Activated CD8-positive, alpha-beta memory T cell treated with anti-CD3 and anti-CD28 coated beads, Interleukin-2, amount 50 U/mL, for 24 hours (primary cell): Measurements from ENCODE around the gene BCDIN3D.

Experiments
- DNase-seq: peaks from one replicate; pipeline ENCODE4 v3.0.0-alpha.2; 2020; ENCODE audit errors: extremely low read depth

The BCDIN3D gene

DNA sequence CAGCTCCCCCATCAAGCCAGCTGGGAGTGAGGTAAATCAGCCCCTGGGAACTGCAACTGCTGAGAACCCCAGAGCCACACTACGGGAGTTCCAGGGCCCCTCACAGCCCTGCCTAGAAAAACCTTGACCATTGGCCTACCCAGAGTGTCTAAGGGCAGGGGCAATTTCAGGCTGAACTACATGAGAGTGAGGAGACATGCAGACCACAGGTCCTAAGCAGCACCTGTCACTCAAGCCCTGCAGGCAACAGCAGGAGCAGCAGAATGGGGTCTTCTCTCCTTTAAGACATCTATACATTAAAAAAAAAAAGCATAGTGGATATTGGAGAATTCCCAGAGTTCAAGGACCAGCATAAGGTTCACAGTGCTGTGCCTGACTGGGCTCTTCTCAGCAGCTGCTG lies 19.6 kb downstream of the BCDIN3D start:
- no peak for DNase-seq

DNA sequence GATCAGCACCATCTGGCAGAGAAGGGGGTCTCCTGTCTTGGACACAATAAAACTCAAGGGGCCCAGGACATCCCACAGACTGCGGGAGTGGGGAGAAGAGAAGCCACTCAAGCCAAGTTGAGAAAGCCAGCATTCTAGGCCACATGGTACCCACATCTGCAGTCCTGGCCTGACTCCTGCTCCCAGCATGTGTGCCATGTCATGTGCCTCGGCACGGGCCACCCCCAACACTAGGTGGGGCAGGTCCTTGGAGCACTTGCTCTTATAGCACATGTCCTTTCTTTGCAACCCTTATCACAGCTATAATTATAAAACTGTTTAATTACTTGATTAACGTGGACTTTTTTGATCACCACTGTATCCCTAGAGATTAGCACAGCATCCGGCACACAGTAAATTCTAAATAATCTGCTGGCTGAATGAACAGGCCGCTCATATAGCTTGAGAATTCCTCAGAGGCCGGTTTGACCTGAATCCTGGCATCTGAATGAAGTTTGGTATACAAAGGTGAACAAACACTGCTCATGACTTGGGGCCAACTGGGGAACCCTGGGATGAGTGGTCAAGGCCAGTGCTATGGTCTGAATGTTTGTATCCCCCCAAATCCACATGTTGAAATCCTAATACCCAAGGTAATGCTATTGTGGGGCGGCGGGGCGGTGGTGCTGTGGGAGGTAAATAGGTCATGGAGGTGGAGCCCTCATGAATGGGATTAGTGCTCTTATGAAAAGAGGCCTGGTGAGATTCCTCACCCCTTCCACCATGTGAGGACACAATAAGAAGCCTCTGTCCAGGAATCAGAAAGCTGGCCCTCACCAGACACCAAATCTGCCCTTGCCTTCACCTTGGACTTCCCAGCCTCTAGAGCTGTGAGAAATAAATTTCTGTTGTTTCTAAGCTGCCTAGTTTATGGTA lies 21.3 kb downstream of the BCDIN3D start:
- no peak for DNase-seq

DNA sequence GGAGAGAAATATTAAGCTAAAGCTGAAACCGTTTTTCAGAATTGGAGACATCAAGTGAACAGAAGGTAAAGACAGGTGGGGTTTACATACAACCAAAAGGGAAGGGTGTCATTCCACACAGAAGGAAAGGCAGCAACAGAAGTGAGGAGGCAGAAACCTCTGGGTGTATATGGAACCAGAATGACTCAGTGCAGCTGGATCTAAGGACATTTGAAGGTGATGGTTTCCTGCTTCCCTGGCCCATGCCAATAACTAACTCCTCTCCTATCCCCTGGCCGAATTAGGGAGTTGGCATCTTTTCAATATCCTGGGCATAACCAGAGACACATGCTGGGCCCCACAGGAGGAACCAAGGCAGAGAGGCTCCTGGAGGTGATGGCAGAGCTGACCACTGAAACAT lies 23.1 kb downstream of the BCDIN3D start:
- no peak for DNase-seq

DNA sequence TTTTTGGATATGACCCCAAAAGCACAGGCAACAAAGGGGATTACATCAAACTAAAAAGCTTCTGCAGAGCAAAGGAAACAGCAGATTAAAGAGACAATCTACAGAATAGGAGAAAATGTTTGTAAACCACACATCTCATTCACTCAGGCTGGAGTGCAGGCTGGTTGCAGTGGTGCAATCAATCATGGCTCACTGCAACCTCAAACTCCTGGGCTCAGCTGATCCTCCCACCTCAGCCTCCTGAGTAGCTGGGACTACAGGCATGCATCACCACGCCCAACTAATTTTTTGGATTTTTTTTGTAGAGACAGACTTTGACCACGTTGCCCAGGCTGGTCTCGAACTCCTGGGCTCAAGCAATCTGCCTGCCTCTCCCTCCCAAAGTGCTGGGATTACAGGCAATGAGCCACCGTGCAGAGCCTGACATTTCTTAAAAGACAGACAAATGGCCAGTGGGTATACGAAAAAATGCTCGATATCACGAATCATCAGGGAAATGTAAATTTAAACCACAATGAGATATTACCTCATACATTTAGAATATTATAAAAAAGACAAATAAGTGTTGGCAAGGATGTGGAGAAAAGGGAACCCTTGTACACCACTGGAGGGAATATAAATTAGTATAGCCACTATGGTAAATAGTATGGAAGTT lies 24.5 kb downstream of the BCDIN3D start:
- DNase-seq = no peak

DNA sequence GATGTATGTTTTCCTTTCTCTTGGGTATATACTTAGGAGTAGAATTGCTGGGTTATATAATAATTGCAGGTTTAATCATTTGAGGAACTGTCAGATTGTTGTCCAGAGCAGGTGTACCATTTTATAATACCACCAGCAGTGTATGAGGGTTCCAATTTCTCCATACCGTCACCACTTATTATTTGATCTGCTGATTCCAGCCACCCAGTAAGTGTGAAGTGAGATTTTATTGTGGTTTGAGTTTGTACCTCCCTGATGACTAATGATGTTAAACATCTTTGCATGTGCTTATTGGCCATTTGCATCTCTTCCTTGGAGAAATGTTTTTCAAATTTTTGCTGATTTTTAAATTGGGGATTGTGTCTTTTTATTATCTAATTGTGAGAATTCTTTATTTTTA lies 29.8 kb downstream of the BCDIN3D start:
- DNase-seq = no peak

GRCh38 chr12:49811961-49812401 lies 30.9 kb downstream of the BCDIN3D start:
- DNase-seq = no peak

DNA sequence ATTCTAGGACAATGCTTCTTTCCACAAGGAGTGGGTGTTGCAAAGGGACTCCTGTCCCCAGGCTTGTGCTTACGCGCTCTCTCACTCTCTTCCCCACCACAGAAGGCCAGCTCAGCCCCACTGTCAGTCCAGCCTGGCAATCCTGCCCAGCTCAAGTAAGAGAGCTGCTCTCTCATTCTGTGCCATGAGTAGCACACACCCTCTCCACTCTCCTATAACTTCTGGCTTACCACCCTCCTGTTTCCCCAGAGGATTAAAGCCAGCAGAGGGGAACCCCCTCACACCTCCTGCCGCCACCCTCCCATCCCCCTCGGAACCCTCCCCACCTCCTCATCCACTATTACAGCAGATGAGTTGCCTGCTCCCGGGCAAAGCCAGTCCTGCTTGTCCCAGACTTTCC lies 31.8 kb downstream of the BCDIN3D start:
- no peak for DNase-seq

GRCh38 chr12:49809906-49810389 lies 33.0 kb downstream of the BCDIN3D start:
- DNase-seq = no peak

- no peak for DNase-seq
Measured at GRCh38 chr12:49809381-49809905, 33.5 kb downstream of the BCDIN3D start.

GRCh38 chr12:49808686-49809380 lies 34.1 kb downstream of the BCDIN3D start:
- DNase-seq = no peak

GRCh38 chr12:49807991-49808580 lies 34.8 kb downstream of the BCDIN3D start:
- no peak for DNase-seq

GRCh38 chr12:49806877-49807276 lies 36.0 kb downstream of the BCDIN3D start:
- no peak for DNase-seq

DNA sequence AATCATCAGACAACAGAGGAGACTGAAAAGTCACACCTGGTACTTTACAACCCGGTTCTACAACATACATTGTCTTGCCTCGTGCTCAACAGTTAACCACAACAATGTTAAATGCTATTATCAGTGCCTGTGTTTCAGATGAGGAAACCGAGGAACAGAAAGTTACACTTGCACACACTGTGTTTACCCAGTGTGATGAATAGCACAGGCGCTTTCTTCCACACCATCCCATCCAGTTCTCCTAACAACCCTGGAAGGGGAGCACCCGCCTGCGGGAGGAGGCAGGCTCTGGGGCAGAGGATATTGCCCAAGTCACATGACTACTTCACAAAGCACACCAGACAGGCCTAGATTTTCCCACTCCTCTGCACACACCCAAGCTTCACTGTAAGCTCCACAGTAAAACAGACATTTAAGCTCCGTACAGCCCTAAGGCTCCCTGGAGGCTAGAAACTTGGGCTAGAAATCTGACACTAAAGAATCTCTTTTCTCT lies 36.5 kb downstream of the BCDIN3D start:
- no peak for DNase-seq

DNA sequence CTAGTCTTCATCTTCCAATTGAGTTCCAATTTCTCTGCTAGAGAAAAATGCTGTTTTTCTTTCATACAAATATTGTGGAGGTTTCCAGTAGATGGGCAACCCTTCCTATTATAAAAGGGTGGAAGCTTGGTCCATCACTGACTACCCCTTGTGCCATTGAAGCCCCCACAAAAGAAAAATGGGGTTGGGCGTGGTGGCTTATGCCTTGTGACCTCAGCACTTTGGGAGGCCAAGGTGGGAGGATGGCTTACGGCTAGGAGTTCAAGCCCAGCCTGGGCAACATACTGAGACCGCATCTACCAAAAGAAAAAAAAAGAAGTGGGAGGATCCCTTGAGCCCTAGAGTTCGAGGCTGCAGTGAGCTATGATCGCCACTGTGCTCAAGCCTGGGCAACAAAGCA lies 37.5 kb downstream of the BCDIN3D start:
- no peak for DNase-seq

DNA sequence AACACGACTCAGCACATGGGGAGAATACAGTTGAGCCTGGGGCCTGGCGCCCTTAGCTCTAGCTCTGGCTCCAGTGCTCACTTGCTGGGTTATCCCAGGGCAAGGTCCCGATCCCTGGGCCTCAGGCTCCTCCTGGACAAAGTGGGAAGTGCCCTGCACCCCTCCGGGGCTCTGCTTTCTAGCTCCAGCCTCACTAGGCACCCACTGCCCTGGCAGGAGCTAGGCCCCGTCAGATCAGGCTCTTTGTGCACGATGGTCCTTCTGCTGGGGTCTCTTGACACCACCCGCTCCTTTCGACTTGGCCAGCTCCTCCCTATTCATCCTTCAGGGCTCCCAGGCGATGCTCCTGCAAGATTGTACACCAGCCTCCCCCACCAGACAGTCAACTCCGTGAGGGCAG lies 38.1 kb downstream of the BCDIN3D start:
- no peak for DNase-seq

GRCh38 chr12:49803693-49804450 lies 39.0 kb downstream of the BCDIN3D start:
- DNase-seq = no peak

DNA sequence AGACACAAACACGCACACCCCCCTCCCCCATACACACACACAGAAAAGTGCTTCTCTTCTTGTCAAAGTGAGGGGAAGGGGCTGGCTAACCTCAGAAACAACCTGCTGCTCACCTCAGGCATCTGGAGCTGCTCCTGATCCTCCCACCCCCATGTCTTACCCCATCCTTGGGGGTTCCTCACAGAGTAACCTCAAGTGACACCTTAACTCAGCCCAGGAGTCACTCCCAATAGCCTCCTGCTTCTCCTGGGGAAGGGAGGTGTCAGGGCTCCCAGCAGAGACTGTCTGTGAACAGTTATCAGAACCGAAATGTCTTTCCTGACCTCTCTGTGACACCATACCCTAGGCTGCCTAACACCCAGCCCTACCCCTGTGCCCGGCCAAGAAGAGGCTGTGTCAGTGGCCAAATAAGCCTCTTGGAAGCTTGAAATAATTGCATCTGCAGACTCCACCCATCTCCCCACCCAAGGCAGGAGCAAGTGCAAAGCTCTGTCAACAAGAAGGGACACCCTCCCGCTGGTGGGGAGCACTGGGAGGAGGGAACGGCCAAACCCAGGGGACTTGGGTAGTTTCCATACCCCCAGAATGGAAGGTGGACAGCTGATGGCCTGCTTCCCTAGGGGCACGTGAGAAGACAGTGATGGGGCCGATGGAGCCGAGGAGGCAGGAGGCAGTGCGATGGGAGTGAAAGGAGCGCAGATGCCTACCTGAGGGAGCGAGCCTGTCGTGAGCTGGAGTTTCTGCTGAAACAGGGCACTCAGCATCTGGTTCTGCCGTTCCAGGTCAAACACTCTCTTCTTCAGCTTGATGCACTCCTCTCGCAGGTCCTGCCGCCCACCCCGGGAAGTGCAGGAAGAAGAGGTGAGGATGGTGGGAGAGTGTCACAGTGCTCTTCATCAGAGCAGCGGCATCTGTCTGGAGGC lies 41.5 kb downstream of the BCDIN3D start:
- no peak for DNase-seq

- DNase-seq = no peak
Measured at GRCh38 chr12:49800421-49801140, 42.3 kb downstream of the BCDIN3D start.

GRCh38 chr12:49798934-49799333 lies 44.0 kb downstream of the BCDIN3D start:
- DNase-seq = no peak
